Non-pigmented ciliary epithelial cell (primary cell): Measurements from ENCODE around the gene NIPSNAP2.
"Not testable (repeated sequence)": the region's sequence is repeated elsewhere in the genome, so short reads cannot be mapped to it uniquely, and the experiment has no call there.

Experiments
- DNase-seq: peaks from one replicate; pipeline ENCODE4 v3.0.0-alpha.2; 2010; ENCODE audit warnings: low read depth

NIPSNAP2 gene

DNA sequence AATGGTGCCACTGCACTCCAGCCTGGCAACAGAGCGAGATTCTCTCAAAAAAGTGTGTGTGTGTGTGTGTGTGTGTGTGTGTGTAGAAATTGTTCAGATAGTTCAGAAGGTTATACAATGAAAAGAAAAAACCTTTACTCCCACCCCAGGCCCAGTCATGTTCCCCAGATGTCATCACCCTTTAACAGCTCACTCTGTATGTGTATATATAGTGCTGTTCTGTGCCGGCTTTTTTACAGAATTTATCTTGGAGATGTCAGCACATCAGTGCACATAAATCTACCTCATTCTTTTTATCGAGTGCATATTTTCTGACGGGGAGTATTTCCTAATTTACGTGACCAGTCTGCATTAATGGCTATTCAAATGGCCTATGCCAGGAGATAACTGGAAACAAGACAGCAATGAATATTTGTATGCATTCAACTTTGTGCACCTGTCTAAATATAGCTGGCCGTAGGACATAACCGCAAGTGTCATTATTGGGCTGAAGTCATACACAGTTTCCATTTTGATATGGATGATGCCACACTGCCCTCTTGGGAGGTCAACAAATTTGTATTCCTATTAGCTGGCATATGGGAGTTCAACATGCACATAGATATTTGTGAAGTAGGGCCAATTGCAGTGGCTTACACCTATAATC, 11.7 kb downstream of the NIPSNAP2 start:
- no peak for DNase-seq

DNA sequence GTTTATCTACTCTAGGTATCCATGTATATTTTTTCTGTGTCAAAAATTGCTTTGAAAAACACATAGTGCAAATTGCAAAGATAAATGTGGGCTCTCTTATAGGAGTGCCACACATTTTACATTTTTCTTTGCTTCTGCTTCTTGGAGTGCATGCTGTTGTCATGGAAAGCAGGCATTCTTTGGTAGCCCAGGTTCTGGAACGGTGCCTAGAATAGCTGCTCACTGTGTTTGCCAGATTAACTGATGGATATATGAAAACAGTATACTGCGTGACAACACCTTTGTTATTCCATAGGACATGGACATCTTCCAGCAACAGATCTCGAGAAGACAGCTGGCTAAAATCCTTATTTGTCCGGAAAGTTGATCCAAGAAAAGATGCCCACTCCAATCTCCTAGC, 13.4 kb downstream of the NIPSNAP2 start:
- DNase-seq: peak; percentile 22

DNA sequence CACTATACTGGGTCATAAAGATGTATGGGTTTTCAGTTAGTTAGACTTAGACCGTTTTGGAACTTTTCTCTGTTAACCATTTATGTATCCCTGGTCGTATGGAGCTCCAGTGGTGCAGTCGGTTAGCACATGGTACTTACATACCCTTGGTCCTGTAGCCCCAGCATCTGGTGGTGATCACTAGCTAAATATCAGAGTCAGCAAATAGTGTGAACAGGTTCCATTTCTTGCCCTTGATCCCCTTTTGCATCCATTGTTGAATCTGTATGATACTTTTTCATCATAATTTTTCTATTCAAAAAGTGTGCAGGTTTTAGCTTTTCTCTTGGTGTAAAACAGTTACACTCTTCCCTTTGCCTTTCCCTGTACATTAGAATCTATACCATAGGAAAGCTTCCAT, 15.9 kb downstream of the NIPSNAP2 start:
- DNase-seq: no peak

DNA sequence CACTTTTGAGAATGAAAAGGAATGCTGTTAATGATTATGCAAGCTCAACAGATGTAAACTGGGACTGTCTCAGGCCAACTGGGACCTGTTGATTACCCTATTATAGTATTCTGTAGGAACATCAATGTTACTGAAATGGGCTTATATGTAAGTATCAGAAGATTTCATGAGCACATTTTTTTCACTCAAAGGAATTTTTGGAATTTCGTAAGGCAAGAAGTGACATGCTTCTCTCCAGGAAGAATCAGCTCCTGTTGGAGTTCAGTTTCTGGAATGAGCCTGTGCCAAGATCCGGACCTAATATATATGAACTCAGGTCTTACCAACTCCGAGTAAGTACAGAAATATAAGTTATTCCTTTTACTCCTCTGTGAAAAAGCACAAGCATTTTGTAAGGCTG, 19.2 kb downstream of the NIPSNAP2 start:
- DNase-seq: no peak

DNA sequence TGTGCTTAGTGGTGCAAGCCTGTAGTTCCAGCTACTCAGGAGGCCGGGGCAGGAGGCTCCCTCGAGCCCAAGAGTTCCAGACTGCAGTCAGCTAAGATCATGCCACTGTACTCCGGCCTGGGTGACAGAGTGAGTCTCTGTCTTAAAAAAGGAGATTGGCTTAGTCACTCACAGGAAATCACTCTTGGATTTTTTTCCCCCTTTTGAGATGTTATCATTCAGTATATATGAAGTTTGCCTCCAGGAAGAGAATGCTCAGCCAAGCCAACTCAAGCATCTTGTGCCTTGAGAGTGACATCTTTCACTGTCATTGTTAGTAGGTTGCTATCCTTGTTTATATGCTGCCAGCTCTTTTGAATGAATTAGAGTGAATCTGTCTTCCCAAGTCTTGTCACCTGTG, 28.0 kb downstream of the NIPSNAP2 start:
- no peak for DNase-seq

DNA sequence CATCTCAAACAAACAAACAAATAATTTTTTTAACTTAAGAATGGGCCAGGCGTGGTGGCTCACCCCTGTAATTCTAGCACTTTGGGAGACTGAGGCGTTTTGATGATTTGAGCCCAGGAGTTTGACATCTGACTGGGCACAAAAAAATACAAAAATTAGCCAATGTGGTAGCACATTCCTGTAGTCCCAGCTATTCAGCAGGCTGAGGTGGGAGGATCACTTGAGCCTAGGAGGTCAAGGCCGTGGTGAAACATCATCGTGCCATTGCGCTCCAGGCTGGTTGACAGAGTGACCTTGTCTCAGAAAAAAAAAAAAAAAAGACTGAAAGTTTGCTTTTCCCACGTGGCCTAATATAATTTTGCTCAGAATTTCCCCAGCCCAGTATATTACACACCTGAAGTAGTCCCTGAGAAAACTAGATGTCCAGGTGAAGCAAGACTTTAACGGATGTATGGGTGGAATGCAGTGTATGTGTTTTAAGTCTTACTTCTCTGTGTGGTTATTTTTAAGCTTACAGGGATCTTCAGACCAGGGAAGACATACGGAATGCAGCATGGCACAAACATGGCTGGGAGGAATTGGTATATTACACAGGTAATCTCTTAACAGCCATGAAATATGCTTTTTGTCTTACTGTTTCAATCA, 32.6 kb downstream of the NIPSNAP2 start:
- DNase-seq: no peak

DNA sequence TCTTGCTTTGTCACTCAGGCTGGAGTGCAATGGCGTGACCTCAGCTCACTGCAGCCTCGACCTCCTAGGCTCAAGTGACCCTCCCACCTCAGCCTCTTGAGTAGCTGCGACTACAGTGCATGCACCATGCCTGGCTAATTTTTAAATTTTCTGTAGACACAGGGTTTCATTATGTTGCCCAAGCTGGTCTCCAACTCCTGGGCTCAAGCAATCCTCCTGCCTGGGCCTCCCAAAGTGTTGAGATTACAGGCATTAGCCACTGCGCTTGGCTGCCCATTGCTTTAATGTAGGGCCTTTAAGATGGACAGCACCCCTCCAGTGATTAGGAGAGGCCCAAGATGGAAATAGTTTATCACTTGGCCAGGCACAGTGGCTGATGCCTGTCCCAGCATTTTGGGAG, 39.4 kb downstream of the NIPSNAP2 start:
- DNase-seq: no peak

DNA sequence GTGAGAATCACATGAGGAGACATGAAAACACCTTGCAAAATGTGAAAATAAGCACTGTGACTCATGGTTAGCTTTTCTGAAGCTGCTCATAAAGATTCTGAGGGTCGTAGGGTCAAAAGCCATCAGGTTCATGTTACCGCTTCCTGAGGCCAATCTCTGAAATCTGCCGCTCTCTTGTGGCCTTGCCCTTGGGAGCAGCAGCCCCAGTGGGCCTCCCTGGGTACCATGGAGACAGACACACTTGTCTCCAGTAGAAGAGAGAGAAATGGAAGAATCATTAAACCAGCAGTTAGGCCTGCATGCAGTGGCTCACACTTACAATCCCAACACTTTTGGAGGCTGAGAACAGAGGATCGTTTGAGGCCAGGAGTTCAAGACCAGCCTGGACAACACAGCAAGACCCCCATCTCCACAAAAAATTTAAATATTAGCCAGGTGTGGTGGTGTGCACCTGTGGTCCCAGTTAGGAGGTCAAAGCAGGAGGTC, 42.8 kb downstream of the NIPSNAP2 start:
- DNase-seq: no peak

DNA sequence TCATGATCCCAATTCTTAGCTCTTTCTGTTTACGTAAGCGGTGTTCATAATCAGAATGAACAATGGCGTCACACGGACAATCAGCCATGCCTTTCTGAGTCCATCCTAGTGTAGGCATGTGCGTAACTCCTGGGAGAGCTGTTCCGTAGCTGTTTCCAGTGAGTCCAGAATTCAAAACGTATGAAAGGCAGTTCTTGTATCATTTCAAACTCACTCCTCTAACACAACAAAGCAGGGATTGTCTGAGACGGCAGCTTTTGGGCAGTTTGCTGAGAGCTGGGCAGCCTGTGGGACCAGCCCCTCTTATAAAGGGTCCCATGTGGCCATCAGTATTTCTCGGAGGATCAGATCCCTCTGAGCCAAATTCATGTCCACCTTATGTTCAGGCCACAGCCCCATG, 43.5 kb downstream of the NIPSNAP2 start:
- DNase-seq: no peak

DNA sequence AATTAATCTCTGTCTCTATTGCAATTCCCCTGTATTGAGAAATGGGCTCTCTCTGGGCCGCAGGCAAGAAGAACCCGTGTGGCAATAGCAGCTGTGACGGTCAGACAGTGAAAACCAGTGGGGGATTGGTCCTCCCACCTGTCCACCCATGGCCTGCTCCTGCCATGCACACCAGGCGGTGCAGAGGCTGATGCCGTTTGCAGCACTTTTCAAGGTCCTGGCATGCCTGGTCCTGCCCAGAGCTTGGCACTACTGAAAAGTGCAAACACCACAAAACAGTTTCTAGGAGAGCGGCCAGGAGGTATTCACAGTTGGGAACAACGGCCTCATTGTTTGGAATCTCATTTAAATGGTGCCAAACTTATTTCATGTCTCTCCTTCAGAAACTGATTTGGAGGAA, 45.3 kb downstream of the NIPSNAP2 start:
- DNase-seq: no peak

DNA sequence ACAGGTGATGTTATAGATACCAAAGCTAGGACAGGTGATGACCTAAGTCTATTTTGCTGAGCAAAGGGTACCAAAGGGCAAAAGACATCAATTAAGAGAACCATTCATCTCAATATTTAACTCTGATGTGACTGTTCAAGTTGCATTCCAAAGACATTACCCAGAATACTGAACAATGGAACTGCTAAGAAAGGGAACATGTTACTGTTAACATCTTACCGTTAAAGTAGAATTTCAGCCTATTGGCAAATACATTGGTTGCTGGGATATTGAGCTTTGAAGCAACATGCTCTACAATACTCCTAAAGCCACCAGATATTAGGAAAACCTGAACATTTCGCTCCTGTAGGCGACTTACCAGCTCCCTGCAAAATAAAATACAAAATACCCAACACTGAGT, 52.6 kb downstream of the NIPSNAP2 start:
- DNase-seq: not testable (repeated sequence)

DNA sequence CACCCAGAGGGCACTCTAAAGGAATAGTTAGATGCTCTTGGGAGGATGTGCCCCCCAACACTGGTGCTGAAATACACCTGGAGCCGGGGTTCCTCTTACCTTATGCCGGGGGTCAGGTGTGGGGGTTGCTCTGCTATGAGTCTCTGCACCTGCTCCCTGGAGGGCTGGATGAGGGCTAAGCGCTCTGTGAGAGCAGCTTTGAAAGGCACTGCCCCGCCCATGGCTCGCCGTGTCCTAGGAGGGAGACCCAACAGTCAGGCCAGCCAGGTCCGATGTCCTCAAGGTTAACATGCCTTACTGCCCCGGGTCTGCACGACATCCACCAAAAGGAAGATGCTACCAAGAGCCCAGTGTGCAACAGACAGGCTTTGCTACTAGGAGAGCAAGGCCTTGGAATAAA, 55.1 kb downstream of the NIPSNAP2 start:
- DNase-seq: no peak

DNA sequence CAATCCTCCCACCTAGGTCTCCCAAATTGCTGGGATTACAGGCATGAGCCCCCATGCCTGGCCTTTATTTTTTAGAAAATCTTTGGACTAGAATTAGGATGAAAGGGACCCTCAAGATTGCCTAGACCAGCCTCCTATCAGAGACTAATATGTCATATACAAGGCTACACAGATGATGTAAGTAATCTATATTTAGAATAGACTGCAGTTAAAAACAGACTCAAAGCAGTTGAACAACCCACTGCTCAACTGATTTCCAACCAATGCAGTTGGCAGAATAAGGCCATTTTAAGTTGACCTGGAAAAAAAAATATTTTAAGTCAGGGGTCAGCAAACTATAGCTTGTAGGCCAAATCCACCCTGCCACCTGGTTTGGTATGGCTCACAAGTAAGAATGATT, 59.1 kb downstream of the NIPSNAP2 start:
- no peak for DNase-seq

DNA sequence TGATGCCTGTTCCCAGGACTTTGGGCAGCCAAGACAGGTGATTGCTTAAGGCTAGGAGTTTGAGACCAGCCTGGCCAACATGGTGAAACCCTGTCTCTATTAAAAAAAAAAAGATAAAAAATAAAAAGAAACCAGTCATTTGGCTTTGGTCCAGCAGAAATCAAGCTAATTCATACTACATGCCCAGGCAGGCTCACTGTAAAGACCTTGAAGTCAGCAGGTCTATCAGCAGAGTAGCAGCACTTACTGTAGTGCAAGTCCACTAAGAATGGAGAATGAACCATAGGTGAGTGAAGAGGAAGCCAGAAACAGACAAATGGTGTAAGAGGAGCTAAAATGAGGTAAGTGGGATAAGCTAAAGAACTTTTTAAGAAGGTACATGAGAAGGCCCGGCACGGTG, 62.2 kb downstream of the NIPSNAP2 start:
- no peak for DNase-seq

DNA sequence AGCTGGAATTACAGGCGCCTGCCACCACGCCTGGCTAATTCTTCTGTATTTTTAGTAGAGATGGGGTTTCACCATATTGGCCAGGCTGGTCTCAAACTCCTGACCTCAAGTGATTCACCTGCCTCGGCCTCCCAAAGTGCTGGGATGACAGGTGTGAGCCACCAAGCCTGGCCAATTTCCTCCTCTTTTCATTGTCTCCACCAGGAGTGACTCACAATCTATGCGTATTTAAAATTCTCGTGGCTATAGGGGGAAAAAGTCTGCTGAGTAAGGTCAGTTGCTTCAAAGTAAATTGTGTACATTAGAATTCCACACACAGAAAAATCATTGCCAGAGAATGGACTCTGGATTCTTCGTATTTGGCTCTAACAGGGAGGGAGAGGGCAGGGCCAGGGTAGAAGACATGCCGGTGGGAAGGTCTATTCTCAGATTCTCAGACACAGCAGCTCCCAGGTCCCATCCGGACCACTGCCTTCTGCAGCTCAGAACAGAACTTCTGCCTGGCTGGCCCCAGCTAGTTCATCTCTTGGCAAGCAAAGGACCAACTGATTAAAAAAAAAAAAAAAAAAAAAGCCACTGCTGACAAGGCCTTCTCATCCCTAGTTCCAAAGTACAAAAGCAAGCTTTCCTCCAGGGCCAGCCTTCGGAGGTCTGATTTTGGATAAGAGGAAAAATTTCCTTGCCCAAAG, 64.7 kb downstream of the NIPSNAP2 start:
- DNase-seq: no peak

DNA sequence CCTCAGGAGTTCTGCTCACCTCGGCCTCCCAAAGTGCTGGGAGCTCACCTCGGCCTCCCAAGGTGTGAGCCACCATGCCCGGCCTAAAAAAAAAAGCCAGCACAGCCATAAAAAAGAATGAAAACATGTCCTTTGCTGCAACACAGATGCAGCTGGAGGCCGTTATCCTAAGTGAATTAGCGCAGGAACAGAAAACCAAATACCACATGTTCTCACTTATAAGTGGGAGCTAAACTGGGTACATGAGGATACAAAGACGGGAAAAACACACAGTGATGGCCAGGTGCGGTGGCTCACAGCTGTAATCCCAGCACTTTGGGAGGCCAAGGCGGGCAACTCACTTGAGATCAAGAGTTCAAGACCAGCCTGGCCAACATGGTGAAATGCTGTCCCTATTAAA, 66.0 kb downstream of the NIPSNAP2 start:
- DNase-seq: no peak

DNA sequence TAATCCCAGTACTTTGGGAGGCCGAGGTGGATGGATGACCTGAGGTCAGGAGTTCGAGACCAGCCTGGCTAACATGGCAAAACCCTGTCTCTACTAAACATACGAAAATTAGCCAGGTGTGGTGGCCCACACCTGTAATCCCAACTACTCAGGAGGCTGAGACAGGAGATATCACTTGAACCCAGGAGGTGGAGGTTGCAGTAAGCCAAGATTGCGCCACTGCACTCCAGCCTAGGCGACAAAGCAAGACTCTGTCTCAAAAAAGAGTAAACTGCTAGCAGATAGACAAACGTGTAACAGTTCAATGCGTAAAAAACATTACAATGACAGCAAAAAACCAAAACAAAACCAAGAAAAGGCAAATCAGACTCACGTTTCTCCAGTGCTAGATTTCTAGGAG, 67.2 kb downstream of the NIPSNAP2 start:
- not testable (repeated sequence) for DNase-seq

DNA sequence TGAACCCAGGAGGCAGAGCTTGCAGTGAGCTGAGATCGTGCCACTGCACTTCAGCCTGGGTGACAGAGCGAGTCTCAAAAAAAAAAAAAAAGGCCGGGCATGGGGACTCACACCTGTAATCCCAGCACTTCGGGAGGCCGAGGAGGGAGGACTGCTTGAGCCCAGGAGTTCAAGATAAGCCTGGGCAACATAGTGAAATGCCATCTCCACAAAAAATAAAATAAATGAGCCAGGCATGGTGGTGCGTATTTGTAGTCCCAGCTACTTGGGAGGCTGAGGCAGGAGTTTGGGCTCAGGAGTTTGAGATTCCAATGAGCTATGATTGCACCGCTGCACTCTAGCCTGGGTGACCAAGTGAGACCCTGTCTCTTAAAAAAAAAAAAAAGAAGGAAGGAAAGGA, 68.2 kb downstream of the NIPSNAP2 start:
- DNase-seq: not testable (repeated sequence)

DNA sequence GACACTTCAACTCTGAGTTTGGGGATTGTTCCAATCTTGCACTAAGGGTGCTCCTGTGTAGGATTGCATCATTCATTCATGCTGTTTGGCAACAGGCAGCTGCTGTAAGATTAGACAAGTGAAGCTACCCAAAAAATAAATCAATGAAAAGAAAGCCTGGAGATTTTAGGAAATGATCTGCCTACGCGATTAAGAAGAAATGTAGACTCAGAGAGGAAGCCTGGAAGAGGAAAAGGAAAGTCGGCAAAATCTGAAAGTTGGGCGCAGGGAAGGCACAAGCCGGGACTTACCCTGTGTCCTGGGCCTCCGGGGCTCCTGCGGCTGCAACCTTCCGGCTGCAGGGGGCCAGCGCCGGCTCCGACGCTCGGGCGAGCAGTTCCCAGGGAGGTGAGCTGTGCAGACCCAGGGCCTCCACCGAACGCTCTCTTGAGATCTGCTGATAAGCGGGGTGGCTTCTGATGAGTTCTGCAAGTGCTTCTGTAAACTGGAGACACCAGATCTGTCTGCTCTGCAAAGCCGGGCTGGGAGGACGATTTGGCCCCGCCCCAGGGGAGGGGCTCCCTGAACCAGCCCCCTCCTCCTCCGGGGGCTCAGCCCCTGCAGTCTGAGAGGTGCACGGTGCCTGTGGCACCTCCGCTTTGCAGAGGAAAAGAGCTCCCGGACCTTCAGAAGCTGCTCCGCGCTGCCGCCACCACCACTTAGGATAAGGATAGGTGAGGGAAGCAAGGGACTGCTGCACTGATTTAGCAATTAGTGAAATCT, 69.5 kb downstream of the NIPSNAP2 start:
- no peak for DNase-seq

DNA sequence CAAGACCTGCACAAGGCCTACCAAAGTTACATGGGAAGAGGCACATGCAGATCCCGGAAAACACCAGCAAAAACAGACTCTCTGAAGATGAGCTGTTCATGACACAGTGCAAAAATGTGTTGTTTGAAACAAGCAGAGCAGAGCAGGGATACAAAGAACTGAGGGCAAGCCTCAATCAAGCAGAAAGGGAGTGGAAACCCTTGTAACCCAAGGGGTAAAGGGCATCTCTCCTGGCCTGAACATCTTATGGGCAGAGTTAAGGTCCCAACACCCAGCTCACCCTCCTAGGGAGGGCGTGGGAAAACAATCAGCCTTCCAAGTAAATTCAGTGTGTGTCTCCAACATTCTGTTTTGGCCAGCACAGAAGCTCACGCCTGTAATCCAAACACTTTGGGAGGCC, 76.3 kb downstream of the NIPSNAP2 start:
- DNase-seq: no peak

DNA sequence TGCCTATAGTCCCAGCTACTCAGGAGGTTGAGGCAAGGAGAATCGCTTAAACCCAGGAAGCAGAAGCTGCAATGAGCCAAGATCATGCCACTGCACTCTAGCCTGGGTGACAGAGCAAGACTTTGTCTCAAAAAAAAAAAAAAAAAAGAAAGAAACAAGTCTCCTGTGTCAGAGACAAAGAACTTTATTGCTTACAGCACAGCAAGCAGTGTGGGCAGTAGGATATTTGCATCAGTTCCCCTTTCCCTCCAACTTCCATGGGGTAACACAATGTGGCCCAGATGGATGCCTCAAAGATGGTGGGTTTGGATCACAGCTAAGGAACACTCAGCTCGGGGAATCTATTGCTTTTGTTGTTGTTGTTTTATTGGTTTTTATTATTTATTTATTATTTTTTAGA, 81.4 kb downstream of the NIPSNAP2 start:
- not testable (repeated sequence) for DNase-seq

DNA sequence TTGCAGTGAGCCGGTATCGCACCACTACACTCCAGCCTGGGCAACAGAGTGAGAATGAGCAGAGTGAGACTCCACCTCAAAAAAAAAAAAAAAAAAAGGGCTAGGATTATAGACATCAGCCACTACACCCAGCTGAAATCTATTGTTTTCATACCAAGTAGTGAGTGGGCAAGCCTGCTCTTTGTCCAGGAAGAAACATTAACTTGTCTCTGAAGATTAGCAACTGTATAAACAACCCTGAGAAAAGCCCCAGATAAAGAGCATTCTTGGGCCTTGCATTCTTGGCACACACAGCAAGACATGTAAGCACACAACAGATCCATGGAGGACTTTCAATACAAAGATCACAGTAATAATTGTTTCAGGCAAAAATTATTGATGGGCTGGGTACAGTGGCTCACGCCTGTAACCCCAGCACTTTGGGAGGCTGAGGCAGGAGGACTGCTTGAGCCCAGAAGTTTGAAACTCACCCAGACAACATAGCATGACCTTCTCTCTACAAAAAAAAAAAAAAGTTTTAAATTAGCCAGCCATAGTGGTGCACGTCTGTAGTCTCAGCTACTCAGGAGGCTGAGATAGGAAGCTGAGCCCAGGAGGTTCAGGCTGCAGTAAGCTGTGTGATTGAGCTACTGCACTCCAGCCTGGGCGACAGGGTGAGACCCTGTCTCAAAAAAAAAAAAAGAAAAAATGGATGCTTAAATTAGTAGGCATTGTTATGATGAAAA, 82.5 kb downstream of the NIPSNAP2 start:
- peak; percentile 88 for DNase-seq
